ENCODE data around the gene BTBD1.

Gene BTBD1

DNA sequence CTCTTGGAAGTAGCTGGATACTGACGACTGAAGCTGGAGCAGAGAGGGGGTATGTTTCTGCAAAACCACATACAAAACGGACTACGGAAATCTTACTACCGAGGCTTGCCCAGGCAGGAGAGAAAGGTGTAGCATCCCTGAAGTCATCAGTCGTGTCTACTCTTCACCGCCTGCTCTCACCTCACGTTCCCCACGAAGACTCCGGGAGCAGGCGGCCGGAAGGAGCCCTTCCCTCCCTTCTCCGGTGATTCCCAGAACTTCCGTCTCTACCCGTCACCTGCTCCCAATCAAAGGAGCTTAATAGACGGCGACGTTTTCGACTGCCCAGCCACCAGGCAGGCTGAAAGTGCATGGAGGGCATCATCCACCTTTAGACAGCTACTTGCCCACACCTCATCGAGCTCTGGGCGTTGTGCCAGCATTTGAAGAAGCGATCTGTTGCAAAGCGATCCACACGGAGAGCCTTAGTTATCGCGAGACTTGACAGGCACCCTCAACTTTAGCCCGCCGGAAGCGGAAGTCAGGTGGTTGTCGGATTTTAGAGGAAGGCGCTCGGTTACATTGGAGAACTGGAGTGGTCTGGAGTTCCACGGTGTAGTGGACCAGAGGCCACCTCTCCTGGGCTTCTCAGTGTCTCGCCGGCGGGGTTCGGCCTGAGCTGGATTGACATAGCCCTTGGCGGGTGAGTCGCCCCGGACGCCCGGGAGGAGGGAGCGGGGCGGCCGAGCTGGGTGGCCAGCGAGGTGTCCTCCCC lies 81.2 kb downstream of the BTBD1 start, which contains the start of gene RAMAC:
TSS of gene RAMAC (plus strand) at position 523 of the 754 bp plus-strand sequence. CDS start 2,809 bp downstream, outside the sequence.
- DNase-seq: peak; percentile 87

- no peak for DNase-seq
These were observed 86.1 kb downstream of the BTBD1 start for GRCh38 chr15:82980981-82981380.

DNA sequence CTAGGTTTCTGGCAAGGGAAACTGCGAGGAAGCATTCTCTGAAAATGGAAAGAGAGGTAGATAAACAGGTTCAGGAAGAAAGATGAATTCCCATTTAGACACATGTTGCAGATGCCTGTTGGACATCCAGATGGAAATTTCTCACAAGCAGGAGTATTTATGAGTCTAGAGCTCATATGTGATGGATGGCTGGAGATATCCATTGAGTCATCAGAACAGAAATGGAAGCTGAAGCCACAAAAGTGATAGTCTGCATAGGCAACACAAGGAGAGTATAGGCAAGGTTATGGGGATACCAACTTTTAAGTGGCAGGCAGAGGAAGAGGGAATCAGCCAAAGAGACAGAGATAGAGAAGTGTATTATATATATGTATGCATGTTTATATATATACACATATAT lies 87.3 kb downstream of the BTBD1 start:
- no peak for DNase-seq

- DNase-seq: no peak
These were observed 88.6 kb downstream of the BTBD1 start for GRCh38 chr15:82978438-82978837.

DNA sequence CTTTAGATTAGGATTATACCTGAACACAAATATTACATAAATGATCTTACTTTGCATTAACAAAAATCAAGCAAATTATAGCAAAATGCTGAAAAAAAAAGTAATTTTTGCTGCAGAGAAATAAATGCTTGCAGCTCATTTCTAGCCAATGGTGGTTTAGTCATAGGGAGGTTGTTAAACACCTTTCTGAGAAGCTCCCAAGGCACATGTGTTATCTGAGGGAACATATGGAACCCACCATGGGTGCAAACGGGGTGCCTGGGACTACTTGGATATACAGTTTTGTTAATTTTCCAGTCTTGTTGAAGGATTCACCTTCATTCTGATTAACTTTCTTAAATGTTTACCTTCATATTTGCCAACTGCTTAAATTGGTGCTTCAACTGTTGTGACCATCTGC lies 90.0 kb downstream of the BTBD1 start:
- DNase-seq: no peak

GRCh38 chr15:82972990-82973389 lies 94.1 kb downstream of the BTBD1 start:
- DNase-seq: no peak

GRCh38 chr15:82971218-82971984 lies 95.7 kb downstream of the BTBD1 start:
- DNase-seq: no peak

DNA sequence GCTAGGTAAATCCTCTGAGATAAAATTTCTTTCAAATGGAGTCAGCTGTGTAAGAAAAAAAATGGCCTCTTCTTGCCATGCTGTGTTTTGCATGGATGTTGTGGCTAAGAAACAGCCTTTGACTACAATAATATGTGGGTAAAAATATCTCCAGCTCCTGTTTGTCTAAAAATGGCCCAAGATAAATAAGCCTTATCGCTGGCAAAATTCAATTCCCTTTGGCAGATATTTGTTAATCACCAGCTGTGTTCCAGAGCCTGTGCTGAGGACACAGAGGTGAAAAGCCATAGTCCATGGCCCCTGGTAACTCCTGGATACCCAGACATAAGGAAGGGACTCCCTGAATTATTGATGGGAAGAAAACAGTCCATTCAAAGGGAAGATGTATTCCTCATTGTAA lies 96.4 kb downstream of the BTBD1 start:
- no peak for DNase-seq

DNA sequence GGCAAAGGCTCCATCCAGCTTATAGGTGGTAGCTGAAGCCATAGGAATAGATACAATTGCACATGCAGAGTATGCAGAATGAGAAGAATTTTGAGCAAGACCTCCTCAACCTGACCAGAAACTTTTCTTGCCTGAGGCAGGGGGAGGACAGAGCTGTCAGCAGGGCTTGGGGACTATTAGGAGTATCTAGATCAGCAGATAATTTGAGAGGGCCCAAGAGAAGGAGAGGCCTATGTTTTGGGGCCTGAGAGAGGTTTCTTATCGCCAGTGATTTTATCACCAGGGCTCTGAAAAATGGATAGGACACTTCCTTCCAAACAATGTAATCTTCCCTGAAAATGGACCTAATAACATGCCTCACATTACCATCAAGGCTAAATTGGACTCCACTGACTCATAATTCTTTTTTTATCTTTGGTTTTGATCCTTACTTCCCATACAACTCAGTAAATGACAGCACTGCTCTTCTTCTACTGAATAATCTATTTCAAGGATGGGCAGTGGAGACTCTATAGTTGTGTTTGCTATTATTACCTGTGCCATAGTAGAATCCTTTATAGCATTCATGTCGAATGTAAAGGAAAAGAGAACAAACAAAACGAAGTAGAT lies 96.9 kb downstream of the BTBD1 start:
- no peak for DNase-seq

- DNase-seq: no peak
These were observed 97.7 kb downstream of the BTBD1 start for GRCh38 chr15:82969353-82969752.

GRCh38 chr15:82968066-82968465 lies 99.0 kb downstream of the BTBD1 start:
- no peak for DNase-seq

DNA sequence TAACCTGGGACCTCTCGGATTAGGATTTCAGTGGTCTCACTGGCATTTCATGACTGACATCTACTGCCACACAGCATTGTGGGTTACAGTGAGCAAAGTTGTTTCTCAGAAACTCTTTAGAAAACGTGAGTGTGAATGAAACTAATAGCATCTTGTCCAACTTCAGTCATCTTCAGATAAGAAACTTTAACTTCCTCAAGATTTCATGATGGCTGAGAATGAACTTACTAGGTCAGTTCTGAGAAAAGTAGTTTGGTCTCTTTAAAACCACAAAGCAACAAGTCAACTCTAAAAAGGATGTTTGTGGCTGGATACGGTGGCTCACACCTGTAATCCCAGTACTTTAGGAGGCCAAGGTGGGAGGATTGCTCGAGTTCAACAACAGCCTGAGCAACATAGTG lies 100.4 kb downstream of the BTBD1 start:
- DNase-seq: no peak

Data from SHP77 treated with DMSO at 0.1 percent for 48 hours (cell line).